HepG2 (cell line): Measurements from ENCODE around the gene VPS11. TPM values are rescaled to one million over a fixed set of nuclear protein-coding genes. Genes with fewer than 3 reads are reported as not detected.

Experiments
- MEIS1 ChIP-seq: sonication (generic); formaldehyde crosslinking; IDR thresholded peaks from 2 replicates; pipeline ENCODE4 v1.9.0; 2021; ENCODE audit warnings: mild to moderate bottlenecking, missing genetic modification reagents, moderate library complexity, borderline replicate concordance
- MIXL1 ChIP-seq: IDR thresholded peaks from 2 replicates; pipeline ENCODE4 v1.6.1; 2016
- NFRKB ChIP-seq: fragments of 450-650 bp; IDR thresholded peaks from 2 replicates; pipeline ENCODE4 v1.6.1; 2017
- NR2F2 ChIP-seq: IDR thresholded peaks from 2 replicates; pipeline ENCODE4 v1.6.1; 2012; ENCODE audit warnings: low read depth, inconsistent platforms, borderline replicate concordance
- RBFOX2 ChIP-seq: fragments of 200-400 bp; formaldehyde crosslinking; IDR thresholded peaks from 2 replicates; pipeline ENCODE4 v1.6.1; 2017; ENCODE audit warnings: low read depth, mild to moderate bottlenecking, low read length
- TRIM24 ChIP-seq: sonication (generic); formaldehyde crosslinking; IDR thresholded peaks from 2 replicates; pipeline ENCODE4 v1.8.0; 2022; ENCODE audit warnings: mild to moderate bottlenecking, missing genetic modification reagents
- ZBTB40 ChIP-seq, 2 experiments: fragments of 450-650 bp in 1 of 2; sonication (generic) in 1 of 2; formaldehyde crosslinking in 1 of 2; IDR thresholded peaks; 2 replicates each; pipeline versions ENCODE4 v1.6.1 to v1.8.0; 2016 to 2022; ENCODE audit warnings: antibody characterized with exemption in 1 of 2, mild to moderate bottlenecking in 1 of 2, missing genetic modification reagents in 1 of 2
- ZNF547 ChIP-seq: sonication (generic); formaldehyde crosslinking; IDR thresholded peaks from 2 replicates; pipeline ENCODE4 v1.5.1; 2020; ENCODE audit warnings: mild to moderate bottlenecking, missing genetic modification reagents
- ZNF576 ChIP-seq: sonication (generic); formaldehyde crosslinking; IDR thresholded peaks from 2 replicates; pipeline ENCODE4 v1.4.0; 2020; ENCODE audit warnings: mild to moderate bottlenecking, missing genetic modification reagents
- polyA plus RNA-seq, 8 experiments: library from polyadenylated mRNA; depleted of rRNA in 3 of 8; stranded (reverse) in 7 of 8; unstranded in 1 of 8; fragments of >200 nt; fragmentation: Illumina TruSeq in 4 of 8; extraction: Trizol in 4 of 8; gene quantifications; 2 replicates each; pipeline versions ENCODE4 v1.2.1 to v1.2.3, GENCODE V29; 2011 to 2016; ENCODE audit warnings: low read depth in 4 of 8, missing spikeins in 1 of 8, mixed read lengths in 1 of 8; ENCODE audit not compliant: insufficient read depth in 1 of 8
- total RNA-seq, 5 experiments: library from RNA; depleted of rRNA; stranded (reverse); fragments of >200 nt; fragmentation: Illumina TruSeq; extraction: Trizol; gene quantifications; 2 replicates each; pipeline ENCODE4 v1.2.3, GENCODE V29; 2016; ENCODE audit warnings: low read depth in 1 of 5

VPS11 gene
- total and polyA plus RNA-seq, 2 of the 13 experiments (the other 11 are each of a cell fraction or from before 2014, with no cell fraction given), result 13.7 to 21.6 TPM

GRCh38 chr11:119081682-119082260 lies 14.2 kb downstream of the VPS11 start (continued):
- TF ChIP-seq ZBTB40 (IDR thresholded peaks at IDR 0.05), result no peak
- TF ChIP-seq ZBTB40 (CRISPR knock-in tag; IDR thresholded peaks at IDR 0.05), result no peak
- no peak for TF ChIP-seq TRIM24
- TF ChIP-seq ZNF547 (CRISPR knock-in tag), result no peak
- no peak for TF ChIP-seq ZNF576 (CRISPR knock-in tag)
- no peak for TF ChIP-seq RBFOX2
- no peak for TF ChIP-seq MIXL1
- no peak for TF ChIP-seq NR2F2
- no peak for TF ChIP-seq NFRKB
- no peak for TF ChIP-seq MEIS1 (CRISPR knock-in tag)
